GM18526 (cell line): ENCODE data around the gene ARHGAP22.

Source experiments
- POLR2A ChIP-seq: IDR thresholded peaks from 3 replicates; pipeline ENCODE4 v1.6.1; 2011; ENCODE audit not compliant: insufficient read length; ENCODE audit errors: extremely low read depth

The ARHGAP22 gene

GRCh38 chr10:48582970-48583369, 21.9 kb downstream of the ARHGAP22 start:
- no peak for TF ChIP-seq POLR2A

DNA sequence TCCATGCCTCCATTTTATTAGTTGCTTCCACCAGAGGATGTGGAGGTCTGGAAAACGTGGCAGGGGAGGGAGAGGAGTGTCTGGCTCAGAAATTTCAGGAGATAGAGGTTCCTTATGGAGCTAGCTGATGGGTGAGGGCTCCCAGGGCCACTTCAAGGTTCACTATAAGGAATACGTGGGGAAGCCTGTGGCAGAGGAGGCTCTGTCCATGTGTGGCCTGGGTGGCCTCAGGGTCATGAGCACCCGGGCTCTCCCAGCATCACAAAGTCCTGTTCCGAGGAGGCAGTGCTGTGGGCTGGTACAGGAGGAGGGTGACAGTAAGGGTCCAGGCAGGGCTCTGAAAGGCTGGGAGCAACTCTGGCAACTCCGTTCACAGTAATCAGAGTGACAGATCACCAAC, 24.6 kb downstream of the ARHGAP22 start:
- TF ChIP-seq POLR2A = no peak

DNA sequence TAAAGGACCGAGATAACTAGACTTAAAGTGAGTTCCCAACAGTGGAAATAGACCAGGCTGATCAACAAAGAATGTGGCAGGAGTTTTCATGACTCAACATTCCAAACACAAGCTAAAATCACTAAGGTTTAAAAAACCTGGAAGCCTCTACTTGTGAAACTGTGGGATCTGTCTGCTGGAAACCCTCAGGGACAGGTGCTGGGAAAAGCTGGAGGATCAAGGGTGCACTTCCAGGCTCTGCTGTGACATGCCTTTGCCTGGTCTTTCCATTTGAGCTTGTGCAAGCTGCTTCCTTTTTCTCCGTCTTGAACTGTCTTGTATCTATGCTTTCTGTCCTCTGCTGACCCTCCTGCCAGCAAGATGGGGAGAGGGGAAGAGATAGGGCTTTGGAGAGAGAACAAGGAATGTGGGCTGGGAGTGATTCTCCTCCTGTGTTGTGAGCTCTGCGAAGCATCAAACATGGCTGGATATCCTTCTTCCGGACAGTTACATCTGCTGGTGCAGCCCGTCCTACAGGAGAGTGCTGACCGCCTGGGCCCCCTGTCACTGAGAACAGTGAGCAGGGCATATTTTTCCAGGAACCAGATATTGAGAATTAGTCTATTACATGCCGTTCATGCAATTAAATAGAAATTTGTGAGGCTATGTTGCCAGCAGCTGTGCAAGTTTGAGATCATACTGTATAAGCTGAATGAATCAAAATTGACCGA, 25.5 kb downstream of the ARHGAP22 start:
- TF ChIP-seq POLR2A = no peak

DNA sequence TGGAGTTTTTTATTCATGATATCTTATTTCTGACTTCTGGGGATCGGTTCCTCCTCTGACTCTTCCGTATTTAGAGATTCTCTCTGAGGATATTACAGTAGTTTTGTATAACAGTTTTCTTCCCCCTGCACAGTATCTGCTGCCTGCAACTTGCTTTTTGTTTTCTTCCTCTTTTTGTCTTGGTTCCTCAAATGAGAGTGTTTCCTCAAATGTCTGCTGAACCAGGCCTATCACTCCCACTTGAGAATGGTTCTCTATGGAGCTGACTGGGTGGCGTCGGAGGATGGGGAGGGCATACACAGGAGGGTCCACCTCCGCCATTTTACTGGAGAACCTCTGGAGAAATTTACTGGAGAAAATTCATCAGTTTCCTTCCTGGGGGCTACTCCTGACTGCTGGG, 27.7 kb downstream of the ARHGAP22 start:
- TF ChIP-seq POLR2A = no peak

GRCh38 chr10:48576501-48576900, 28.4 kb downstream of the ARHGAP22 start:
- no peak for TF ChIP-seq POLR2A

GRCh38 chr10:48575901-48576300, 29.0 kb downstream of the ARHGAP22 start:
- no peak for TF ChIP-seq POLR2A

- TF ChIP-seq POLR2A = no peak
Measured at GRCh38 chr10:48574817-48575380, 30.0 kb downstream of the ARHGAP22 start.

DNA sequence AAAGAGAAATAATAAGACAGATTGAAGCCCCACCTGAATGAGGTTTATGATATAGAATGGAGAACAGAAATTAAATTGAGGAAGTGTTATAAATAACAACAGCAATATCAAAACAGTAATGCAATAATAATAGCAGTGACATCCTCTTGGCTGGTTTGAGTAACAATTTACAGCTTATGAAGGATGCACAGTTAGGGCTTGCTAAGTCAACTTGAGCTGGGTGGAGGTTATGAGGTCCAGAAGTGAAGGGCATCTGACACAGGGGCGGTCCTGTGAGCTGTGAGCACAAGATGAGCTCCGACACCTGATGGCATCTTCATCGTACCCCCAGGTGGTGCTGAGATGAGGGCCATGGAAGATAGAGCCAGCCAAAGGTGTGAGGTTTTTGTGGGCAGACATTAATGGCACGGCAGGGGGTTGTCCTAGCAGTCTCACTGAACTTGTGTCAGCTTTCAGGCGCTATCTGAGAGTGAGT, 30.5 kb downstream of the ARHGAP22 start:
- no peak for TF ChIP-seq POLR2A

DNA sequence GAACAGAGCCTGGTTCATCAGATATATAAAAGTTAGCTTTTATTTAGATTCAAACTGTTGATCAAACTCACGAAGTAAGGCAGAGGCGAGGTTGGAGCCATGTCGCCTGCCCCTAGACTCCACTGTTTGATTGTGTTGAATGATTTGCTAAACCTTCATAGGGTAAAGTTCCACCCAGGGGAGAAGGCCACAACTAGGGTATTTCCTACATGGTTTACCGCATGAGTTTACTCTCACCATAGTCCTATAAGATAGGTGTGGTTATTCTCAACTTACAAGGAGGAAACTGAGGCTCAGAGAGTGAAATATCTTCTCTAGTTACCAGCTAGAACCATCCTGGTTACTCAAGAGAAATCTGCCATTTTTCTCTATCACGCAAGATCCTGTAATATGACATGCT, 31.8 kb downstream of the ARHGAP22 start:
- TF ChIP-seq POLR2A = no peak

DNA sequence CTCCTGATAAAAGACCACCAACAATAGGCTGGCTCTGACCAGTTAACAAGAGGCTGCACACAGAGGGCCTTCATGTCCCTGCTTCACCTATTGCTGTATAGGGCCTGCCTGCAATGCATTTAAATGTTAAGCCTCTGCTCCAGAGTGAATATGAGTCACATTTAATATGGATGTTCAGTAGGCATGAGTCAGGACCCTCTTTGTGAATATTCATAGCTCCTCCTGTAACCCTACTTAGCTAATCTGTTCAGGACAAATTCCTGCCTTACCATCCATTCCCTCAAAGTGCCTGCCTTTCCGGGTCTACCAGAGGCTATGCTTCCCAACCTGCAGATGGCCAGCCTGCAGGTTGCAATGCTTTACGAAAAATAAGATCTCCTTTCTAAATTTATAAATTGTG, 32.5 kb downstream of the ARHGAP22 start:
- TF ChIP-seq POLR2A = no peak

GRCh38 chr10:48568546-48568945, 36.3 kb downstream of the ARHGAP22 start:
- no peak for TF ChIP-seq POLR2A

DNA sequence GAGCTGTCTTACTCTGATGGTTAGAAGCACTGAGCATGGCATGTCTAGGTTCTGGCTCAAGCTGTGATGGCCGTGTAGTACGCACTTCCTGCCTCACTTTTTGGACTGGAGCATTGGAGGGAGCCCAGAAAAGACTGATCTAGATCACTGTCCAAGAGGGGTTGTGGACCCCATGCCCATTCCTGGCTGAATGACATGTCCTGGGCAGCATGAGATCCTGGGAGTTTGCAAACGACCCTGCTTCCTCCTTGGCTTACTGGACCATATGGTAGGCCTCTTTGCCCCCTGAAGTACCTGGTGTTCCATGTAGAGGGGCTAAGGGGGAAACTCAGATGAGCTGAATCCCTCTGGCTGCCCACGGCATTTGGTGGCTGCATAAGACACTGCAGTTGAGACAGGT, 36.7 kb downstream of the ARHGAP22 start:
- TF ChIP-seq POLR2A = no peak

DNA sequence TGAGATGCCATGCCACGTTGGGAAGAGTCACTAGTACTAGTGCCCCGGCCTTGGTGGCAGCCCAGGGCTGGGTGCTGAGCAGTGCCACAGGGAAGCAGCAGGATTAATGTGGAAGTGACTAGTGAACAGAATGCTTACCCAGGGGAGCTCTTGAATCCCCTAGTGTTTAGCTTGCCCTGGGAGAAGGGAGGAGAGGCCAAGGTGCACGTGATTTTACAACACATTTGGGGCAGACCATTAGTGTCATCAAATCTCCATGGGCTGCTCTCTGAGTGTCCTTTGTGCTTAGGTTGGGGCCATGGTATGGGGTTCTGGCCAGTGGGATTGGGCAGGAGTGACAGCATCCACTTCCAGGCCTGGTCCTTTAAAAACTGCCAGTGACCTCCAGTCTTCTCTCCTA, 37.5 kb downstream of the ARHGAP22 start:
- TF ChIP-seq POLR2A = no peak

- no peak for TF ChIP-seq POLR2A
Measured at GRCh38 chr10:48564466-48565160, 40.3 kb downstream of the ARHGAP22 start.

DNA sequence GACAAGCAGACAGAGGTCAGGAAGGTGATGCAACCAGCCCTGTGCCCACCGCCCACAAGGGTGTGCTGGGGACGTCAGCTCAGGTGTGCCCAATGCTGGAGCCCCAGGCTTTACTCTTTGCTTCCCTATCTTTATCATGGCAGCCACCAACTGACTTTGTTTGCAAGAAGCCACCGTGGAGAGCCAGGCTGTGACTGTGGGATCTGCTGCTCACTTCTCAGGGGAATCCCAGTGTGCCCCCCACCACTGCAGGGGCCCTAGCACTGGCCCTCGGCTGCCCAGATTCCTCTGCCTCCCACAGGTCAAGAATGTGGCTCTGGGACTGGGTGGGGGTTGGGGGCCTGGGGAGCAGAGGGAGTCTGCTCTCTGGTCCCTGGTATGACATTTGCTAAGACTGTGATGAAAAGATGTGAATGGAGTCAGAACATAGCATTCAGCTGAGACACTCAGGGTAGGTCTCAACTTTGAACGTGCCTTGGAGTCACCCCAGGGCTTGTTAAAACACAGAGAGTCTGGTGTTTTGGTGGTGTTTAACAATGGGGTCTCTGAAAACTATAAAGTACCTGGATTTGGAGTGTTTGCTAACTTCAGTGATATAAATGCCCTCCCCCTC, 47.3 kb downstream of the ARHGAP22 start:
- TF ChIP-seq POLR2A = no peak

- TF ChIP-seq POLR2A = no peak
Measured at GRCh38 chr10:48556713-48557112, 48.2 kb downstream of the ARHGAP22 start.
